GM21529 (cell line): ENCODE data around the gene MMS22L.

Experiments
- ATAC-seq: cut with Tn5 transposase; IDR thresholded peaks from one replicate; pipeline ENCODE4 v1.9.1; 2021; ENCODE audit not compliant: unreplicated experiment

The MMS22L gene

GRCh38 chr6:97282726-97283617 lies at the start of gene MMS22L:
TSS of gene MMS22L (minus strand) at chr6:97283216. CDS start at chr6:97282477, 739 bp downstream.
- peak; percentile 97 for ATAC-seq

- ATAC-seq = no peak
Observed at GRCh38 chr6:97322811-97323210, 39.8 kb upstream of the MMS22L start.

GRCh38 chr6:97322226-97322625 lies 39.2 kb upstream of the MMS22L start:
- no peak for ATAC-seq

- ATAC-seq = no peak
Observed at GRCh38 chr6:97316978-97317377, 34.0 kb upstream of the MMS22L start.

GRCh38 chr6:97312241-97312640 lies 29.2 kb upstream of the MMS22L start:
- ATAC-seq = no peak

- no peak for ATAC-seq
Observed at GRCh38 chr6:97306544-97307320, 23.7 kb upstream of the MMS22L start.

GRCh38 chr6:97305414-97306066 lies 22.5 kb upstream of the MMS22L start:
- no peak for ATAC-seq

- ATAC-seq = no peak
Observed at GRCh38 chr6:97304701-97305100, 21.7 kb upstream of the MMS22L start.

GRCh38 chr6:97294451-97294850 lies 11.4 kb upstream of the MMS22L start:
- no peak for ATAC-seq

- no peak for ATAC-seq
Observed at GRCh38 chr6:97293198-97293696, 10.2 kb upstream of the MMS22L start.

GRCh38 chr6:97292671-97293070 lies 9.7 kb upstream of the MMS22L start:
- ATAC-seq = no peak

- no peak for ATAC-seq
Observed at GRCh38 chr6:97291896-97292295, 8.9 kb upstream of the MMS22L start.

GRCh38 chr6:97289332-97289731 lies 6.3 kb upstream of the MMS22L start:
- ATAC-seq = no peak

GRCh38 chr6:97288188-97288587 lies 5.2 kb upstream of the MMS22L start:
- ATAC-seq = no peak

GRCh38 chr6:97282238-97282725 lies 734 bp downstream of the MMS22L start:
- ATAC-seq = peak; percentile 5

GRCh38 chr6:97280766-97281165 lies 2.2 kb downstream of the MMS22L start:
- ATAC-seq = no peak

GRCh38 chr6:97275804-97276203 lies 7.2 kb downstream of the MMS22L start:
- ATAC-seq = no peak

- ATAC-seq = no peak
Observed at GRCh38 chr6:97269821-97270220, 13.2 kb downstream of the MMS22L start.

GRCh38 chr6:97262676-97263075 lies 20.3 kb downstream of the MMS22L start:
- ATAC-seq = no peak

- no peak for ATAC-seq
Observed at GRCh38 chr6:97246842-97247241, 36.2 kb downstream of the MMS22L start.

GRCh38 chr6:97240222-97240621 lies 42.8 kb downstream of the MMS22L start:
- no peak for ATAC-seq
